ENCODE data around the gene PLEKHG7. TPM values are rescaled to one million over a fixed set of nuclear protein-coding genes. Genes with fewer than 3 reads are reported as not detected.

PLEKHG7 gene
- total and polyA plus RNA-seq, 2 donors (not counting 1 experiment from before 2014, with no cell fraction given), result 7.5 to 23.2 TPM

DNA sequence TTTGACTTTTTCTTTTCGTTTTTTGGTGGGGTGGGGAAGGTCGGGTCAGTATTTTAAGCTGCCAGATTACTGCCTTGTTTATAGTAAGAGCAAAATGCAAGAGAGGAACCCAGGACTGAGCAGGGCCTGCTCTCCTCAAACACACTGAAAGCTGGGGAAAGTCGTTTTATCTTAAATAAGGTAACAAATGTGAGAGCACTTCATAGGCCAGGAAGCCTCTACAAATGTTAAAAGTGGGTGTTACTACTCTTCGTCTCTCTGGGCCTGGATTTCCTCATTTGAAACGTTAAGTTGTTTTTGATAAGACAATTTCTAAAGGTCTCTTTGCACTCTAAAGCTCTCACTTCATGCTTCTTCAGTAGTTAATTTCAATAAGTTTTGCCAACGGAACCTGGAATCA is 33.8 kb downstream of the PLEKHG7 start:
- H3K27ac Mint-ChIP-seq, result no peak overlapping the region

DNA sequence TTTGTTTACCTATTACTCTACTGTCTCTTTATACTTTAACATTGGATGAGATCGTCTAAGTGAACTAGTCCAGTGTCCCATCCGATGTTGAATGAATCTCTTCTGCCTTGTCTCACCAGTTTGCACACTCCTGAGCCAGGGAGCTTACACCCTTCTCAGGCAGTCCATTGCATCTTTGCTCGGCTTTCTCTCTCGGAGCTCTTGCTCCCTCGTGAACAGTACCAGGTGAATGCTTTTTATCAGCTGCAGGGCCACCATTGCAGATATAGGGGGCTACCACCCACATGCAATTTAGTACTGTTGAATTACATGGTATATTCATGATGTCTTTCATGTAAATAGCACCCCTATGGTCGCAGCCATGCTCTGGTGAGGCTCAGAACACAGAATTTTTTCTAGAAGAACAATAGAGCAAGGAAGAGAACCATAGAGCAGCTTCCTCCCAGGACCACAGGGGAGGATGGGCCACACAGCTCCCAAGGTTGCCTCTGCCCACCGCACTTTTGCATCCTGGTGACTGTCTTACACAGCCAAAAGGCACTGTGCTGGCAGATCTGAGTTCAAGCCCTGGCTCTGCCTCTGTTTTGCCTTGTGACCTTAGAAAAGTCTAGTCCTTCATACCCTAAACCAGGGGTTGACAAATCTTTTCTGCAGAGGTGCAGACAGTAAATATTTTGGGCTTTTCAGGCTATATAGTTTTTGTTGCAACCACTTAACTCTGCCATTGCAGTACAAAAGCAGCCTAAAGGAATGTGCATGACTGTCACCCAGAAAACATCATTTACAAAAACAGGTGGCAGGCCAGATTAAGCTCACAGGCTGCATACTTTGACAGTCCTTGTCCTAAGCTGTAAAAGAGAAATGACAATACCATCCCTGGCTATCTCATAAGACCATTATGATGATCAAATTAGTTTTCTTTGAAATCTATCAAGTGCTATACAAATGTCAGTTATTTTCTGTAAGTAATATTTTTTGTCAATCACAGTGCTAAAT is 35.4 kb downstream of the PLEKHG7 start:
- no peak overlapping the region for H2AFZ ChIP-seq (ENCODE audit: insufficient read depth, low read depth, low read length, poor library complexity, severe bottlenecking)
- no peak overlapping the region for H3K4me3 ChIP-seq (ENCODE audit: control extremely low read depth in 1 of 5, extremely low read depth in 1 of 5, insufficient read depth in 1 of 5, low read depth in 2 of 5, low read length in 4 of 5)
- H3K27me3 Mint-ChIP-seq, result no peaks in the 10 kb centered on the region
- H3K9ac ChIP-seq (ENCODE audit: low read length), result no peak overlapping the region
- H3K27me3 ChIP-seq (replicated peaks in 1 of 4; ENCODE audit: control extremely low read depth in 1 of 4, control insufficient read depth in 3 of 4, insufficient read depth in 4 of 4, low read length in 3 of 4), result no peaks in the 10 kb centered on the region
- intact Hi-C loops (cut with micrococcal nuclease), result no loop called here
- H3K27ac ChIP-seq (ENCODE audit: low read length in 2 of 2), result no peak overlapping the region
- POLR2A ChIA-PET, result no interaction called here
- peaks cover 0 to 2% of the 10 kb centered on the region in 2 experiments for H3K36me3 ChIP-seq (replicated peaks in 1 of 2; ENCODE audit: control extremely low read depth in 1 of 2, control insufficient read depth in 1 of 2, extremely low read depth in 1 of 2, insufficient read depth in 2 of 2, low read length in 1 of 2)
- TF ChIP-seq, protein P1, sequence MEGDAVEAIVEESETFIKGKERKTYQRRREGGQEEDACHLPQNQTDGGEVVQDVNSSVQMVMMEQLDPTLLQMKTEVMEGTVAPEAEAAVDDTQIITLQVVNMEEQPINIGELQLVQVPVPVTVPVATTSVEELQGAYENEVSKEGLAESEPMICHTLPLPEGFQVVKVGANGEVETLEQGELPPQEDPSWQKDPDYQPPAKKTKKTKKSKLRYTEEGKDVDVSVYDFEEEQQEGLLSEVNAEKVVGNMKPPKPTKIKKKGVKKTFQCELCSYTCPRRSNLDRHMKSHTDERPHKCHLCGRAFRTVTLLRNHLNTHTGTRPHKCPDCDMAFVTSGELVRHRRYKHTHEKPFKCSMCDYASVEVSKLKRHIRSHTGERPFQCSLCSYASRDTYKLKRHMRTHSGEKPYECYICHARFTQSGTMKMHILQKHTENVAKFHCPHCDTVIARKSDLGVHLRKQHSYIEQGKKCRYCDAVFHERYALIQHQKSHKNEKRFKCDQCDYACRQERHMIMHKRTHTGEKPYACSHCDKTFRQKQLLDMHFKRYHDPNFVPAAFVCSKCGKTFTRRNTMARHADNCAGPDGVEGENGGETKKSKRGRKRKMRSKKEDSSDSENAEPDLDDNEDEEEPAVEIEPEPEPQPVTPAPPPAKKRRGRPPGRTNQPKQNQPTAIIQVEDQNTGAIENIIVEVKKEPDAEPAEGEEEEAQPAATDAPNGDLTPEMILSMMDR (IDR thresholded peaks at IDR 0.05), result no peak
- no peak for TF ChIP-seq EZH2 (IDR thresholded peaks at IDR 0.05; ENCODE audit: borderline replicate concordance, insufficient read depth, low read depth, low read length, poor library complexity, severe bottlenecking)
- CTCF ChIA-PET, result no interaction called here
- H4K20me1 ChIP-seq (ENCODE audit: control insufficient read depth, insufficient read depth, low read length, poor library complexity, severe bottlenecking), result no peaks in the 10 kb centered on the region
- H3K27ac Mint-ChIP-seq, result no peak overlapping the region
- H3K4me2 ChIP-seq (replicated peaks; ENCODE audit: low read depth, low read length, poor library complexity, severe bottlenecking), result no peak overlapping the region
- 87% methylated on average over 5 of the region's 7 CpGs for WGBS (ENCODE audit: insufficient coverage)
- no peak overlapping the region for H3K4me3 Mint-ChIP-seq
- DNase-seq (no peak), ATAC-seq (ENCODE audit: low read depth) (no peak)
- H3K9me3 ChIP-seq (ENCODE audit: control extremely low read depth in 1 of 3, control insufficient read depth in 2 of 3, insufficient read depth in 1 of 3, low read length in 2 of 3), result no peaks in the 10 kb centered on the region
- no peaks in the 10 kb centered on the region for H3K4me1 Mint-ChIP-seq
- no peaks in the 10 kb centered on the region for H3K4me1 ChIP-seq (ENCODE audit: control insufficient read depth in 2 of 2, insufficient read depth in 2 of 2, low read length in 2 of 2)
- H3K79me2 ChIP-seq (ENCODE audit: control insufficient read depth, insufficient read depth, low read length), result no peaks in the 10 kb centered on the region
- peaks cover 4% of the 10 kb centered on the region for H3K9me3 Mint-ChIP-seq (ENCODE audit: insufficient read depth)

More for the DNA sequence above, 33.8 kb downstream of the PLEKHG7 start:
- Histone ChIP-seq H3K4me3 (ENCODE audit: control extremely low read depth in 1 of 5, extremely low read depth in 1 of 5, insufficient read depth in 1 of 5, low read depth in 2 of 5, low read length in 4 of 5) (no peak overlapping the region), H3K79me2 (ENCODE audit: control insufficient read depth, insufficient read depth, low read length) (no peaks in the 10 kb centered on the region), H3K27me3 (replicated peaks in 1 of 4; ENCODE audit: control extremely low read depth in 1 of 4, control insufficient read depth in 3 of 4, insufficient read depth in 4 of 4, low read length in 3 of 4) (no peaks in the 10 kb centered on the region), H3K27ac (ENCODE audit: low read length in 2 of 2) (no peak overlapping the region), H2AFZ (ENCODE audit: insufficient read depth, low read depth, low read length, poor library complexity, severe bottlenecking) (no peak overlapping the region), H4K20me1 (ENCODE audit: control insufficient read depth, insufficient read depth, low read length, poor library complexity, severe bottlenecking) (no peaks in the 10 kb centered on the region), H3K36me3 (replicated peaks in 1 of 2; ENCODE audit: control extremely low read depth in 1 of 2, control insufficient read depth in 1 of 2, extremely low read depth in 1 of 2, insufficient read depth in 2 of 2, low read length in 1 of 2) (peaks cover 0 to 8% of the 10 kb centered on the region in 2 experiments), H3K9ac (ENCODE audit: low read length) (no peak overlapping the region), H3K4me1 (ENCODE audit: control insufficient read depth in 2 of 2, insufficient read depth in 2 of 2, low read length in 2 of 2) (no peaks in the 10 kb centered on the region), H3K4me2 (replicated peaks; ENCODE audit: low read depth, low read length, poor library complexity, severe bottlenecking) (no peak overlapping the region), H3K9me3 (ENCODE audit: control extremely low read depth in 1 of 3, control insufficient read depth in 2 of 3, insufficient read depth in 1 of 3, low read length in 2 of 3) (no peaks in the 10 kb centered on the region)
- ATAC-seq (ENCODE audit: low read depth) (no peak), DNase-seq (no peak)
- Mint-ChIP-seq H3K4me1 (no peaks in the 10 kb centered on the region), H3K9me3 (ENCODE audit: insufficient read depth) (peaks cover 4% of the 10 kb centered on the region), H3K4me3 (no peak overlapping the region), H3K27me3 (no peaks in the 10 kb centered on the region)
- intact Hi-C loops (cut with micrococcal nuclease), result no loop called here
- CTCF ChIA-PET, result no interaction called here
- 100% methylated on average over 1 of the region's 6 CpGs for whole genome bisulfite sequencing (ENCODE audit: insufficient coverage)
- no peak for TF ChIP-seq EZH2 (IDR thresholded peaks at IDR 0.05; ENCODE audit: borderline replicate concordance, insufficient read depth, low read depth, low read length, poor library complexity, severe bottlenecking)
- TF ChIP-seq, protein P1 (IDR thresholded peaks at IDR 0.05), result no peak
- POLR2A ChIA-PET, result no interaction called here

Data from B cell (primary cell).